H7 (cell line): Measurements from ENCODE around the gene TPSAB1. TPM values are rescaled to one million over a fixed set of nuclear protein-coding genes. Genes with fewer than 3 reads are reported as not detected.

ENCODE experiments used
- DNase-seq: peaks from one replicate; pipeline ENCODE4 v3.0.0; 2012
- H3K27me3 ChIP-seq: 2 replicates; pipeline ENCODE4 v1.6.0; 2011; ENCODE audit warnings: mild to moderate bottlenecking, low read length; ENCODE audit not compliant: control insufficient read depth, insufficient read depth
- H3K36me3 ChIP-seq: replicated peaks from 2 replicates; pipeline ENCODE4 v1.5.1; 2011; ENCODE audit warnings: low read length; ENCODE audit not compliant: control insufficient read depth, insufficient read depth
- H3K4me3 ChIP-seq: 2 replicates; pipeline ENCODE4 v1.5.1; 2011; ENCODE audit warnings: low read depth, mild to moderate bottlenecking, control low read depth, low read length, moderate library complexity; ENCODE audit not compliant: insufficient read depth
- total RNA-seq: library from RNA; depleted of rRNA; stranded (reverse); fragments of >200 nt; shearing (Covaris generic); gene quantifications from 2 replicates; pipeline ENCODE4 v1.2.3, GENCODE V29; 2014

The TPSAB1 gene
- total RNA-seq, 1 experiment from 2014 or later = not detected

DNA sequence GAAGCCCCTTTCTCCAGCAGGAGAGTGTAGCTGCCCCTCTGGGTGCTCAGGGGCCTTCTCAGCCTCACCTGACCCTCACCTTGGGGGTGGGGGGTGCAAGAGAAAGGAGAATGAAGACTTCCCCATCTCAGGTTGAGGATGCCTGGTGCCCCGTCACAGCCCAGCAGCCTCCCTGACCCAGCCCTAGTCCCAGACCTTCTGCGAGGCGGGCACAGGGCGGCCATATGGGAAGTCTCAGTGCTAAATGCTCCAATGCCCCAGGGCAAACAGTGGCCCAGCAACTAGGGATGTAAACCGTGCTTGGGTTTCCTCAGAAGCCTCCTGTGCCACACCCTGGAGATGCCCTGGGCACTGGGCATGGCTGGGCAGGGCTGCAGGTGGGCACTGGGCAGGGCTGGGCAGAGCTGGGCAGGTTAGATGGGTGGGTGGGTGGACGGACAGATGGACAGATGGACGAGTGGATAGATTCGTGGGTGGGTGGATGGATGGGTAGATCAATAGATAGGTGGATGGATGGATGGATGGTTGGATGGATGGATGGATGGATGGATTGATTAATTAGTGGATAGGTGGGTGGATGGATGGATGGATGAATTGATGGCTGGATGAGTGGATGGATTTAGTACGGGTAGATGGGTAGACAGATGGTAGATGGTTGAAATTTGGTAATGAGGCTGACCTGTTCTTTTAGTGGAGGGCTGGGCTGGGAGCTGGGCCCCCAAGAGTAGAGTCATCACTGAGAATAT is 32.1 kb downstream of the TPSAB1 start:
- no peaks in the 10 kb centered on the region for H3K27me3 ChIP-seq

GRCh38 chr16:1273816-1274215 is 33.3 kb downstream of the TPSAB1 start:
- no peak overlapping the region for H3K4me3 ChIP-seq
- no peaks in the 10 kb centered on the region for H3K36me3 ChIP-seq
- DNase-seq = no peak
- no peaks in the 10 kb centered on the region for H3K27me3 ChIP-seq

More for the DNA sequence above, 32.1 kb downstream of the TPSAB1 start:
- no peaks in the 10 kb centered on the region for H3K36me3 ChIP-seq
- DNase-seq = peak; percentile 56
- H3K4me3 ChIP-seq = no peak overlapping the region

DNA sequence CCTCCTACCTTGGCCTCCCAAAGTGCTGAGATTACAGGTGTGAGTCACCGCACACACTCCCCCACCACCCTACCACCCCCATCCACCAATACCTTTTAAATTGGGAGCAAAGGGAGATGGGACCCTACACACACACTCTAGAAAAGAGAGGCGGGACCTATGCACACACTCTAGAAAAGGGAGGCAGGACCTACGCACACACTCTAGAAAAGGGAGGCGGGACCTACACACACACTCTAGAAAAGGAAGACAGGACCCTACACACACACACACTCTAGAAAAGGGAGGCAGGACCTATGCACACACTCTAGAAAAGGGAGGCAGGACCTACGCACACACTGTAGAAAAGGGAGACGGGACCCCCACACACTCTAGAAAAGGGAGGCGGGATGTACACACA is 34.3 kb downstream of the TPSAB1 start:
- no peak overlapping the region for H3K4me3 ChIP-seq
- no peak for DNase-seq

DNA sequence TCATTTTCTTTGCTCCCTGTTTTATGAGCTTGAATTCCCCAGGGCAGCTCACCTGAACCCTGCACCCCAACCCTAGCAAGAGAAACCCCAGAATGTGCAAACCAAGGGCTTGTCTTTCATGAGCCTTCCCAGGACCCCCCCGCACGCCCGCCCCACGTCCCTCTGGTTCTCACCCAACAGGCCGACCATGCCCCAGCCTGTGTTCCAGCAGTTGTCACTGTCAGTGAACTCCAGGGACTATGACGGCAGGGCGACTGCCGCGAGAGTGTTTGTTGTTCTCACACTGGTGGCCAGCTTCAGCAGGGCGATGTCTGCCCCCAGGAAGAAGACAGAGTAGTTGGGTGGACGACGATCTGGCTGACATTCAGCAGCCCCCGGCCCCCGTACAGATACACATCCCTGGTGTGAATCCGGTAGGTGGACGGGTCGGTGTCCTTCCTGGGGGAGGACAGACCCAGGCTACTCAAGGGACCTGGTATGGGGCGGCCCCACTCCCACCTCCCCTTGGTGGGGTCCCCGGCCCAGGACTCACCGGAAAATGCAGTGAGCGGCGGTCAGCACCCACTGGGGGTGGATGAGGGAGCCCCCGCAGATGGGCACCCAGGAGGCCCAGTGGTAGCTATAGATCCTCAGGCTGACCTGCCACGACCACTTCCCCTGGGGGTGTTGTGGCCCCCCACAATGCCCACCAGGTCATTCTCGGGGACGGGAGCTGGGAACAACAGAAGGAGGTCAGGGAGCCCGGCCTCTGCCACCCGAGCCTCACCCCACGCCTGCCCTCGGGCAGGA is 35.5 kb downstream of the TPSAB1 start:
- Histone ChIP-seq H3K27me3 (no peaks in the 10 kb centered on the region), H3K36me3 (no peaks in the 10 kb centered on the region), H3K4me3 (no peak overlapping the region)
- DNase-seq = peak; percentile 46

More for the DNA sequence above, 34.3 kb downstream of the TPSAB1 start:
- H3K36me3 ChIP-seq = no peaks in the 10 kb centered on the region
- no peaks in the 10 kb centered on the region for H3K27me3 ChIP-seq

GRCh38 chr16:1276580-1276878 is 36.0 kb downstream of the TPSAB1 start:
- Histone ChIP-seq H3K4me3 (no peak overlapping the region), H3K27me3 (no peaks in the 10 kb centered on the region), H3K36me3 (no peaks in the 10 kb centered on the region)
- DNase-seq = peak; percentile 61

DNA sequence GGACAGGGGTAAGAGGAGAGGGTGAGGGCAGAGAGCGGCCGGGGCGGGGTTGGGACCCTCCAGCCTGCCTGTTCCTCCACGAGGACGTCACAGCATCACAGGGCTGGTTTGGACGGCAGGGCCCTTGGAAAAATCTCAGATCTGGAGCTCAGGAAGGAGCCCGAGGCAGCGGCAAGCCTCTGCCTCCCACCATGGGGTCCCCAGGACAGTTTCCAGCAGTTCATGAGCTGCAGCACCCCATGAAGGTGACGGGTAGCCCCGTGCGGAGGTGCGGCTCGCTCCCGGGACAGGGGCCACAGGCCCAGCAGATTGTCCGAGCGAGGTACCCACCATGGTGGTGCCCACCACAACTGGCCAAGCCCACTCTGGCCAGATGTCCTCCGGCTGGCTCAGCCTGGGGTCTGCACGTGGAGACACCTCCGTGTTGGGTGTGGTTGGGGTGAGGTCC is 36.7 kb downstream of the TPSAB1 start:
- H3K27me3 ChIP-seq = no peaks in the 10 kb centered on the region
- no peaks in the 10 kb centered on the region for H3K36me3 ChIP-seq
- DNase-seq = peak; percentile 60
- no peak overlapping the region for H3K4me3 ChIP-seq

- no peak overlapping the region for H3K4me3 ChIP-seq
Observed at GRCh38 chr16:1277617-1278282, 37.2 kb downstream of the TPSAB1 start.

DNA sequence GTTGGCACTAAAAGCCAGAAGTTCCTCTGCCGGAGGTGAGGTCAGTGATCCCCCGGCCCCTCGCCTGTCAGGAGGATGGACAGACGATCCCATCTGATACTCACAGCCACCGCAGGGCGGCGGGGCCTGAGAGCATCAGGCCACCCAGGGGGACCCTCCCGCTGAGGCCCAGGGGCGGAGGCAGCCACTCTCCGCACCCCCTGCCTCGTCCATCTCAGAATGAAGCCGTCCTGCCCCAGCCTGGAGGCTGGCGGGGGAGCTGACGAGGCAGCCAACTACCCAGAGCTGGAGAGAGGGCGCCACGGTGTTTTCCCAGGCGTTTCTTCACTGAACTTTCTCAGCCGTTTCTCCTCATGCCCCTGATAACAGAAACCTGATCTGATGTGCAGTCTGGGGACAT is 38.0 kb downstream of the TPSAB1 start:
- H3K36me3 ChIP-seq = no peaks in the 10 kb centered on the region
- peak; percentile 92 for DNase-seq
- no peak overlapping the region for H3K4me3 ChIP-seq
- H3K27me3 ChIP-seq = no peaks in the 10 kb centered on the region

More at GRCh38 chr16:1277617-1278282, 37.2 kb downstream of the TPSAB1 start:
- DNase-seq = peak; percentile 76
- Histone ChIP-seq H3K27me3 (no peaks in the 10 kb centered on the region), H3K36me3 (no peaks in the 10 kb centered on the region)

GRCh38 chr16:1279081-1279944 is 38.8 kb downstream of the TPSAB1 start:
- Histone ChIP-seq H3K4me3 (no peak overlapping the region), H3K36me3 (no peaks in the 10 kb centered on the region), H3K27me3 (no peaks in the 10 kb centered on the region)
- DNase-seq = peak; percentile 58

DNA sequence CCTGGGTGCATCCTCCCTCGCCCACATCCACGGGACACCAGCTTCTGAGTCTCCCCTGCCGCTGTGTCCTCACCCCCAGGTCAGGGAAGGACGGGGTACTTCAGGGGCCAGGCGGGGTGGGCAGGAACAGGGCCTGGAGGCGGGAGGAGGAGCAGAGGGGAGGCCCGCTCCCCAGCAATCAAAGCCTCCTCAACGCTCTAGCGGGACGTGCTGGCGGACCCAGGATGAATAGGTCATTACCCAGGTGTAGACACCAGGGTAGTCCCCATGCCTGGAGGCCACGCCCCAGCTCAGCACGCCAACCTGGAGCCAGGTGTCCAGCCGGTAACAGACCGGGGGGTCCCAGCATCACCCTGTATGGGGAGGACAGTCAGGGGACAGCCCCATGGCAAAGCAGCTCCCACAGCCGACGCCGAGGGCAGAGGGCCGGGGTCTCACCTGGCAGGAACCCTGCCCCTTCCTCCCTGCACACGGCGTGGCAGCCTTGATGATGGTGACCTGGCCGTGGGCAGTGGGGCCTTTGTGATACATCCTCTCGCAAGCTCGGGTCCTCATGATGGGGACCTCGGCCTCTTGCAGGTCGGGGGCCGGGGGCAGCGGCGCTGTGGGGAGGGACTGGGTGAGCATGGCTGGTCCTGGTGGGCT is 39.6 kb downstream of the TPSAB1 start:
- Histone ChIP-seq H3K27me3 (no peaks in the 10 kb centered on the region), H3K4me3 (no peak overlapping the region), H3K36me3 (no peaks in the 10 kb centered on the region)
- peak; percentile 65 for DNase-seq

DNA sequence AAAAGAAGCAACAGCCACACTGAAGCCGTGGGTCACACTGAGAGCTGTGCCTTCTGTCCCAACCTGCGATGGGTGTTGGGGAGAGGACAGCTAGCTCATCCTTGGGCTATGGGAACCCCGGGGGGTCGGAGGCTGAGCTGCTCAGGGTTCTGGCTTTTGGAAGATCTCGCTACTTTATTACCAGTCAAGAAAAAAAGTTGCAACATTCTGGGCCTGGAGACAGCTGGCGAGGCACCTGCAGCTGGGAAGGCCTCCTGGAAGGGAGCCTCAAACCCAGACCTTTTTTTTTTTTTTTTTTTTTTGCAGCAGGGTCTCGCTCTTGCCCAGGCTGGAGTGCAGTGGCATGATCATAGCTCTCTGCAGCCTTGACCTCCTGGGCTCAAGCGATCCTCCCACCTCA is 40.3 kb downstream of the TPSAB1 start:
- Histone ChIP-seq H3K4me3 (no peak overlapping the region), H3K27me3 (no peaks in the 10 kb centered on the region), H3K36me3 (no peaks in the 10 kb centered on the region)
- peak; percentile 65 for DNase-seq

- Histone ChIP-seq H3K36me3 (no peaks in the 10 kb centered on the region), H3K4me3 (no peak overlapping the region), H3K27me3 (no peaks in the 10 kb centered on the region)
- peak; percentile 44 for DNase-seq
Observed at GRCh38 chr16:1281517-1281916, 41.0 kb downstream of the TPSAB1 start.

GRCh38 chr16:1282324-1282973 is 41.9 kb downstream of the TPSAB1 start:
- Histone ChIP-seq H3K4me3 (no peak overlapping the region), H3K36me3 (no peaks in the 10 kb centered on the region), H3K27me3 (no peaks in the 10 kb centered on the region)
- DNase-seq = peak; percentile 70
